HG03175 (cell line): ENCODE data around the gene SEM1.
A peak's percentile ranks its signal among the peaks of the same experiment; 100 is the strongest.
"Not testable (repeated sequence)": the region's sequence is repeated elsewhere in the genome, so short reads cannot be mapped to it uniquely, and the experiment has no call there.

Experiments used
- ATAC-seq: cut with Tn5 transposase; IDR thresholded peaks from one replicate; pipeline ENCODE4 v1.9.1; 2021; ENCODE audit warnings: mild to moderate bottlenecking, moderate library complexity; ENCODE audit not compliant: unreplicated experiment

SEM1 gene

DNA sequence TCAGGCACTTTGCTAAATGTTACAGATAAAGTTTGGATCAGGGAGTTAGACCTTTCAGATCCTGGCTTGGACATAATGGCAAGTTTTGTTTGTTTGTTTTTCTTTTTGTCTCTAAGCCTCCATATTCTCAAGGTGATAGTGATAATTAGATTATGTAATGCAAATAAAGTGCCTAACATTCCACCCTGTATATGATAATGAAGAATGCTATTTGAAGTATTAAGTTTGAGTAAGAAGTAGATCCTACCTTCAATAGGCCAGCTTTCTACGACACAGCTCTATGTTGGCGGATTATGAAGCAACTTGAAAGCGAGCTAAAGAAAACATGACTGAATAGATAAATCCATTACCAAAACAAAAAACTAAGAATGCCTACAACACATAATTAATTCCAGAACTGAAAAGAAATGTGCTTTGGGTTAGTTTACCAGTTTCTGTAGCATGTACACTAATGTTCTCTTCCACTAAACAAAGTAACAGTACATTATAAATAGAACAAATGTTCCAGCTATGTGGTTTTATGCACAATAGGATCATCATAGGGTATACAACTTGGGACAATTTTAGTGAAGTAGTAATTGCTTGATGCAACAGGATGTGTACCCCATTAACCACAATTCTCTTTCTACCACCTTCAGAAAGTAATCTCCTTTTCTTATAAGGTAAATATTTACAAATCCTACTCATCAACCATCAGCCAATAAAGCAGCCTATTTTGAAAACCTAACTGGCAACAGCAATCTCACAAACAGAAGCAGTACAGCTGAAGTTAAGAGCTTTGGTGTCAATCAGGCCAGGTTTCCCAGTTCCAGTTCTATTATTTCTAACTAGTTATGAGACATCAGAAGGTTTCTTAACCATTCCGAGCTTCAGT is 1.5 kb downstream of the SEM1 start:
- no peak for ATAC-seq

DNA sequence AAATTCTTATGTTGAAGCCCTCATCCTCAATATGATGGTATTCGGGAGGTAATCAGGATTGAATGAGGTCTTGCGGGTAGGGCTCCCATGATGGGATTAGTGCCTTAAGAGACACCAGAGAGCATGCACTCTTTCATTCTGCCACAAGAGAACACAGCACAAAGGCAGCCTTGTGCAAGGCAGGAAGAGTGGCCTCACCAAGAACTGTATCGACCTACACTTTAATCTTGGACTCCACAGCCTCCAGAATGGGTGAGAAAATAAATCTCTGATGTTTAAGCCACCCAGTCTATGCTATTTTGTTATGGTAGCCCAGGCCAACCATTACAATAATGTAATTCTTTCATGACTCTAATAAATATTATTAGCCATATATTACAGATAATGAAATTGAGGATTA is 8.4 kb downstream of the SEM1 start:
- no peak for ATAC-seq

DNA sequence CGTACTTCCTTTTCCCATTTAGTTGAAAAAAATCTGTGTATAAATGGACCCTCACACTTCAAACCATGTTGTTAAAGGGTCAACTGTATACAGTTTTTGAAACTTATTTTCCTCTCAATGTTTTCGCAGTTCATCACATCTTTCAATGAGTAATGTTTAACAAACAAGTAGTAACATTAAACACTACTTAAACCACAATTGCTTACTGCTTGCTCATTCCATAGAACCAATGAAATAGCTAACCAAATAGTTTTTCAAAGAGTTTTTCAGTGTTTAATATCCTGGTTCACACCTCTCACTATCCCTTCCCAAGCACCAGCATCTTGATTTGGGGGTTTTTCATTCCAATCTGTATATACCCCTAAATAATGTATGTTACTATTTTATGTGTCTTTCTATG is 9.1 kb downstream of the SEM1 start:
- ATAC-seq, result no peak

DNA sequence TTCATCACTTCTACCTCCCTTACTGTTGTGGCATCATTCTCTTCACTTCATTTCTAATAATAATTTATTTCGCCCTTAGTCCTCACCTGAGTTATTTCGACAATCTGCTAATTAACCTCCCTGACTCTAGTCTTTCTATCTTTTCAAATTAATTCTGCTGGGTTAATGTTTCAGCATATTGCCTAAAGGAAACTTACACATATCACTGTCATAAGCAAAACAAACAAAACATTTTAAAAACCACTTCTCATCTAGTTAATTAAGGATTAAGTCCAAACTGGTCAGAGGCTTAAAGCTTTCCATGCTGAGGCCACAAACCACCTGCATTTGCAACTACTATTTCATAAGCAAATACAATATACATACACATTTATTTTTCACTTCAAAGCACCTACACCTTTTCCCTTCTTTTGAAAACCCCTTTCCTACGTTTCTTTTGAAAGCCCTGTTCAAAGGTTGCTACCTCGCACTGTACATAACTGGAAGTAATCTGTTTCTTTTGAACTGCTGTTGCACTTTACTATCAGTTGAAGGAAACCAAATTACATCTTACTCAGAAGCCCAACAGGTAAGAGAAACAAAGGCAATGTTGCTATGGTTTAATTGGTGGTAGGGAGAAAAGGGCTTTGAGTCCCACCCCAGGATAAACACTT is 10.3 kb downstream of the SEM1 start:
- no peak for ATAC-seq

DNA sequence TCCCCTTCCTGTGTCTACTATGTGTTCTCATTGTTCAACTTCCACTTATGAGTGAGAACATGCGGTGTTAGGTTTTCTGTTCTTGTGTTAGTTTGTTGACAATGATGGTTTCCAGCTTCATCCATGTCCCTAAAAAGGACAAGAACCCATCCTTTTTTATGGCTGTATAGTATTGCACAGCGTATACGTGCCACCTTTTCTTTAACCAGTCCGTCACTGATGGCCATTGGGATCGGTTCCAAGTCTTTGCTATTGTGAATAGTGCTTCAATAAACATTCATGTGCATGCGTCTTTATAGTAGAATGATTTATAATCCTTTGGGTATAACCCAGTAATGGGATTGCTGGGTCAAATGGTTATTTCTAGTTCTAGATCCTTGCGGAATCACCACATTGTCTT is 11.2 kb downstream of the SEM1 start:
- not testable (repeated sequence) for ATAC-seq

DNA sequence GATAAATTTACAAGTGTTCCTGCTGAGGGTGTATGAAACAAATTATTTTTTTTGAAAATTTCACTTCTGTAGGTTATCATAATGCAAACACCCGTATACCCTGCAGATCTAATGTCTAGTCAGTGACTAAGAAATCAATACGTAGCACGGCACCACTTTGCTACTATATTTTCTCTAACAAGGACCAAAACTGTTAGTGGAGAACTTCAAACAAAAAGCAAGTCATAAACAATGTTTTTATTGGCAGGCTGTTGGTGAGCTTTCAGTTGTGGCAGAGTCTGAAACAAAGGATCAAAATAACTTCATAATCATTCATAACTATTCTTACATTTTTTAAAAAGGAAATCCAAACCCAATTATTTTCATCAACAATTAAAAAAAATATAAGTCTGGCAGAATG is 11.8 kb downstream of the SEM1 start:
- ATAC-seq, result no peak

GRCh38 chr7:96695581-96695980 is 14.1 kb downstream of the SEM1 start:
- no peak for ATAC-seq

DNA sequence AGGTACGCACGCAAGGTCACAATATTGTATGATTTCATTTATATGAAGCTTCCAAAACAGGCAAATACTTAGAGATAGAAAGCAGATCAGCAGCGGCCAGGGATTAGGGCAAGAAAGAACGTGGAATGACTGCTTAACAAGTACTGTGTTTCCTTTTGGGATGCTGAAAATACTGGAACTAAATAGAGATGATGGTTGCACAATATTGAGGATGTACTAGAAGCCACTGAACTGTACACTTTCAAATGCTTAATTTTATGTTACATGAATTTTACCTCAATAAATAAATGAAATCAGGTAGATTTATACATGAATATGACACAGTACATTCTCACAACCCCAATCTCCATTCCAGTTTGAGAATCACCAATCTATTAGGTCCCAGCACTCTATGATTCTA is 15.6 kb downstream of the SEM1 start:
- no peak for ATAC-seq

GRCh38 chr7:96691702-96692101 is 17.9 kb downstream of the SEM1 start:
- no peak for ATAC-seq

- no peak for ATAC-seq
These were observed 20.2 kb downstream of the SEM1 start for GRCh38 chr7:96689414-96689813.

- peak; percentile 63 for ATAC-seq
These were observed 23.3 kb downstream of the SEM1 start for GRCh38 chr7:96686305-96686704.

DNA sequence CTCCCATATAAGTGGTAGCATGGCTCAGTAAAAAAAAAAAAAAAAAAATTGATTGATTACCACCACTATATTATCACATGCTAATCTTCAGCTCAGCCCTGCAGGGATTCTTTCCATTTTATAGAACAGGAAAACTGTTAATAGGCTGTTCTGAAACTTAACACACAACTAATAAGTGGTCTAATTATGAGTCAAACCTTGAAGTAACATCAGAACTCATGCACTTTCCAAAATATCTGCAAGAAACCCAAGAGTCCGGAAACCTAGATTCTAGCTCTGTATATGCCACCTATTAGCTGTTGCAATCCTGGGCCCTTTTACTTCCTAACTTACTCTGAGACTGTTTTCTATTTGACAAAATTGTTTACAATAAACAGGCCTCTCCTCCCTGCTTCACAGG is 23.9 kb downstream of the SEM1 start:
- peak; percentile 73 for ATAC-seq

DNA sequence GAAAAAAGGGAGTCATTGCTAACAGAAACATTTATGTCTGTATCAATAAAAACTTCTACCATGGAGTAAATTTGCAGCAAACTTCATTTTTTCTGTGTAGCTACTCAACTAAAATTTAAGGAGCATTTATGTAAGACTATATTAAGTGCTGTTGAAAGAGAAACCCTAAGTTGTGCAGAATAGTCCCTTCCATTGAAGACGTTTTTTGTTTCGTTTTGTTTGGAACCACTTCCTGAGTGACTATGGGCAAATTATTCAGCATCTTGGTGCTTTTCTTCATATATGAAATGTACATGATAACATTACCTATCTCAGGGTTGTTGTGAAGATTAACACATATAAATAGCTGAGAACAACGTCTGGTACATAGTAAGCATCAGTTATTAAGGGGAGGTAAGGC is 24.3 kb downstream of the SEM1 start:
- ATAC-seq, result peak; percentile 77

- ATAC-seq, result no peak
These were observed 29.8 kb downstream of the SEM1 start for GRCh38 chr7:96679886-96680285.

DNA sequence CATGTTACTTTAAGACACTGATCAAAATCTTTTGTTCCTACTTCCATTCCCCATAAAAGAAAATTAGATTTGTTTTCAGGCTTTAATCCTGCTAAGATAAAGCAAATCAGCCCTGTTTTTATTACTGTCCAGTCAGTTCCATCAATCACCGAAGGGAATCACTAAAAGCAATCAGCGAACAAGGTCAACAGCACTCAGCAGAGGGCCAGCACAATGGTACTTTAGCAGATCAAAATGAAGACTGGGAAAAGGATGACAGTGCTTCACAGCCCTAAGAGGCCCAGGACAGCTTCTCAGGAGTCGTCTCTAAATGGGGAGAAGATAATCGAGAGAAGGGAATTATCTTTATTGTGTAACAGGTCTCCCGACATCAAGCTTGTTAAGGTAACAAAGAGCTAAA is 32.7 kb downstream of the SEM1 start:
- no peak for ATAC-seq

GRCh38 chr7:96675548-96675947 is 34.1 kb downstream of the SEM1 start:
- ATAC-seq, result no peak

DNA sequence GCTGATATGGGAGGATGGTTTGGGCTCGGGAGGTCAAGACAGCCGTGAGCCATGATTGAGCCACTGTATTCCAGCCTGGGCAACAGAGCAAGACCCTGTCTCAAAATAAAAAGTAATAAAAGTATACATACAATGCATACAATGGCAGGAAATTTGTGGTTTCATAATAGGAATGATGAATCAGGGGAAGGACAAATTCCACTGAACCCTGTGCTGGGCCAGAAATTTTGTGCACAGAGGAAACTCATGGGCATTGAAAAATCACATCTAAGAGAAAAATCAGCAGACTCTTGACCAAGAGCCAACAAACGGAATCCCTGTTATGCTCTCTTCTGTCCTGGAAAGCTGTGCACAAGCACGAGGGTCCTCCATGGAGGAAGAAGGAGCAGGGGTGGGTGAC is 35.1 kb downstream of the SEM1 start:
- ATAC-seq, result no peak

DNA sequence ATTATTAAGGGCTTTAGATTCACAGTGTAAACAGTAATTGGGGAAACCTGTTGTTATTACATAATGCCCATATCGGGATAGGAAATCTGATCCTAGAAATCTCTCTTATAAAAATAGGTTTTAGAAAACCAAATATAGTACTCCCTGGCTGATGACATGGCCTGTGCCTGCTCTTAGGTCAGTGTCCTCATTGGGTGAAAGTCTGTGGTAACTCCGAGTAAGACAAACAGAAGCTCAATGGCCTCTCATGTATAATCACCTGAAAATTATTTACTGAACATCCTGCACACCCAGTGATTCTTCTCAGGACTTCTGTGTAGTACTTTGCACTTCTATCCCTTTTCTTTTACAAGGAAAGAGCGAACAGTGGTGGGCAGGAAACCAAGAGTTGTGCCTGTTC is 37.8 kb downstream of the SEM1 start:
- no peak for ATAC-seq

GRCh38 chr7:96670338-96671289 is 39.0 kb downstream of the SEM1 start:
- ATAC-seq, result no peak

DNA sequence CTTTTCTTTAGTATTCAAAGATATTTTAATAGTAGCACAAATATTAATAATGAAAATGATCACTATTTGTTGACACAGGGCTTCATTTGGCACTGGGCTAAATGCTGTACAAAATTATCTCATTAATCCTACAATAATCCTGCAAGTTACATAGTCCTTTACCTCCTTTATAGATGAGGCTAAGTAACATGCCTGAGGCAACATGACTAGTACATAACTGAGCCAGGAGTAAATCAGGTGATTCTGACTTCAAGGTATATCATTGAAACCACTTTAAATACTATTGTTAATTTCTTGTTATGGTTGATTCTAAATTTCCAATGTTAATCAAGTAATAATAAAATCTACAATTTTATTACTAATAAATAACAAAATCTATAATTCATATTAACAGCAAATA is 39.8 kb downstream of the SEM1 start:
- ATAC-seq, result no peak

DNA sequence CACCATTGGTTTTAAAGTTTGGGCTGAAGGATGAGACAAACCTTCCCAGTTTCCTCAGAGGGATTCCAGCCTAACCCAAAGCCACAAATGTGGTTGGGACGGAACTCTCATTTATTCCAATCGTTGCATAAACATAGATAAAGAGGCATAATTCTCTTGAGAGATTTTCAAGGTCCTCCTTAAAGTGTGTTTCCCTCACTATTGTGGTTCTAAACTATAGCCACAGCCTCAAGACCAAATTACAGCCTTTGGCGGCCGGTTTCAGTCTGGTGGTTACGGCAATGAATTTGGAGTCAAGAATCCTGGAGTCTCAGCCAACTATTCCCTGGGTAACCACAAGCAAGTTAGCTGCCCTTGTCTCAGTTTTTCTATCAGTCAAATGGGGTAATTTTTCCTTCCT is 42.6 kb downstream of the SEM1 start:
- ATAC-seq, result no peak
